A673 (cell line): ENCODE measurements around the gene SEC31B.

Source experiments
- EZH2 ChIP-seq: fragments of 200-600 bp; sonication (generic); IDR thresholded peaks from 2 replicates; pipeline ENCODE4 v1.6.1; 2017; ENCODE audit warnings: borderline replicate concordance, low read depth, mild to moderate bottlenecking, mixed read lengths, antibody characterized with exemption, low read length; ENCODE audit not compliant: poor library complexity, severe bottlenecking
- TF ChIP-seq, protein P1 (sequence below): fragments of 300-800, 200-600 bp; sonication (generic); conservative IDR thresholded peaks from 2 replicates; pipeline ENCODE4 v1.5.1; 2017; ENCODE audit warnings: low read depth, mild to moderate bottlenecking, antibody characterized with exemption, low read length, moderate library complexity, mixed read lengths

- no peak for TF ChIP-seq EZH2
- TF ChIP-seq, protein P1, sequence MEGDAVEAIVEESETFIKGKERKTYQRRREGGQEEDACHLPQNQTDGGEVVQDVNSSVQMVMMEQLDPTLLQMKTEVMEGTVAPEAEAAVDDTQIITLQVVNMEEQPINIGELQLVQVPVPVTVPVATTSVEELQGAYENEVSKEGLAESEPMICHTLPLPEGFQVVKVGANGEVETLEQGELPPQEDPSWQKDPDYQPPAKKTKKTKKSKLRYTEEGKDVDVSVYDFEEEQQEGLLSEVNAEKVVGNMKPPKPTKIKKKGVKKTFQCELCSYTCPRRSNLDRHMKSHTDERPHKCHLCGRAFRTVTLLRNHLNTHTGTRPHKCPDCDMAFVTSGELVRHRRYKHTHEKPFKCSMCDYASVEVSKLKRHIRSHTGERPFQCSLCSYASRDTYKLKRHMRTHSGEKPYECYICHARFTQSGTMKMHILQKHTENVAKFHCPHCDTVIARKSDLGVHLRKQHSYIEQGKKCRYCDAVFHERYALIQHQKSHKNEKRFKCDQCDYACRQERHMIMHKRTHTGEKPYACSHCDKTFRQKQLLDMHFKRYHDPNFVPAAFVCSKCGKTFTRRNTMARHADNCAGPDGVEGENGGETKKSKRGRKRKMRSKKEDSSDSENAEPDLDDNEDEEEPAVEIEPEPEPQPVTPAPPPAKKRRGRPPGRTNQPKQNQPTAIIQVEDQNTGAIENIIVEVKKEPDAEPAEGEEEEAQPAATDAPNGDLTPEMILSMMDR: no peak
These were observed 34.3 kb downstream of the SEC31B start for GRCh38 chr10:100485366-100485765.
